Activated CD8-positive, alpha-beta memory T cell treated with anti-CD3 and anti-CD28 coated beads for 1 hour (primary cell): ENCODE results near the gene GJC2.
A peak's percentile ranks its signal among the peaks of the same experiment; 100 is the strongest.

Source experiments
- DNase-seq, 2 donors: peaks; one replicate each; pipeline ENCODE4 v3.0.0-alpha.2; 2020; ENCODE audit warnings: low read depth in 1 of 2; ENCODE audit errors: extremely low read depth in 1 of 2

GJC2 gene

DNA sequence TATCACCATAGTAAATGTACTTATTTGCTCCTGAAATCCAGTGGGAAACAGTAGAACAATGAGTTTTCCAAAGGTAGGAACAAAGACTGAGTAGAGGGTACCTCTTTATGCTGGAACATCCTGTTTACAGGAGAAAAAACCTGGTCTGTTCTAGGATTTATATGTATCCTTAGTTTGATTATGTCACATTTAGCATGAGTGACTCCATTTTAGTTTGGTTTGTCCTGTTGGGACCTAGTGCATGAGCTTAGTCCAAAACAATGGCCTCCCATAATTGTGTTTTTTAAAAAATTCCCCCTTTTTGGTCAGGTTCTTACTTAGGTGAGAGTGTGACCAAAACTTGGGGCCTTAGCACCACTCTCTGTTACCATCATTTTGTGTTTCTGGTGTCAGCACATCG, 37.1 kb upstream of the GJC2 start:
- no peak for DNase-seq

- no peak for DNase-seq
Observed at GRCh38 chr1:228114827-228115226, 34.9 kb upstream of the GJC2 start.

DNA sequence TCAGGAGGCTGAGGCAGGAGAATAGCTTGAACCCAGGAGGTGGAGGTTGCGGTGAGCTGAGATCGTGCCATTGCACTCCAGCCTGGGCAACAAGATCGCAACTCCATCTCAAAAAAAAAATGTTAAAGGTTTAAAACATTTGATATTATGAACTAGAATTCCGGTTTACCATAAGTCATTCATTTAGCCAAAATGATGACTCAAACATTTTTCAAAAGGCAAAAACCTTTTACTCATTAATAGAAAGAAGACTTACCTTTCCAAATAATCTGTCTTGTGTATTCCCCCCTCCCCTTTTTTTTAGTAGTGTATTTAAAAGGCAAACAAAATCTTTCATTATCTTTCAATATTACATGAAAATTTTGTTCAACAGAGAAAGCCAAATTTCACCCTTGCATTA, 32.4 kb upstream of the GJC2 start:
- no peak for DNase-seq

DNA sequence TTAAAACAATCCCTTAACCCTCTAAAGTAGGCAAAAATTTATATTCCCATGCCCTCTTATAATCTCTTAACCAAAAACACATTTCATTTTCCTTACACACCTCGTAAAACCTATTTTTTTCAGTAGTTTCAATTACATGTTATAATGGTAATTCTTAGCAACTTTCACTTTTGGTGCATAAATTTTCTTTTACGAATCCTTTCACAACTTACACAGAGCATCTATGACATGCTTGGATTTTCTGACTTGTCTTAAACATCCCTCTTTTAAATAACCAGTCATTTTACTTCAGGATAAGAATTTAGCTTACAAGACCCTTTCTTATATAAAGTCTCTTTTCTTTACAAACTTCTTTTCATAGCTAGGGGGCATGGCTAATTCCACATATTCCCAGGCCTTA, 31.7 kb upstream of the GJC2 start:
- DNase-seq, result no peak

DNA sequence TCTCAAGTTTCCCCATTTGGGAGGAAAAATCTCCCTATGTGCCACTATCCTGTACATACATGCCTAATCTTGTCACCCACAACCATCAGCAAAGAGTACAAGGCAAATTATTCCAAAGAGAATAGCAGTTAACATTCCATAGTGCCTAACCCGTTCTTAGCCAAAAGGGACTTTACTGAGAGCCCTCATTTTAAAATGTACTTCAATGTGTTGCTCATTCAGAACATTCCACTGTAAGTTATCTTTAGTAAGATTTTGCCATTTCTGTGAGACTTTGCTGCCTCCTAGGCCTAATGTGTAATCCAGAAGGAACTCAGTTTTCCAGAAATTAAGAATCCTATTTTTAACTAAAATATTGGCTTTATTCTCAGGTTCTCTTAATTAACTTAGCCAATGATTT, 29.4 kb upstream of the GJC2 start:
- DNase-seq, result no peak

- DNase-seq, result no peak
Observed at GRCh38 chr1:228120857-228121489, 28.8 kb upstream of the GJC2 start.

DNA sequence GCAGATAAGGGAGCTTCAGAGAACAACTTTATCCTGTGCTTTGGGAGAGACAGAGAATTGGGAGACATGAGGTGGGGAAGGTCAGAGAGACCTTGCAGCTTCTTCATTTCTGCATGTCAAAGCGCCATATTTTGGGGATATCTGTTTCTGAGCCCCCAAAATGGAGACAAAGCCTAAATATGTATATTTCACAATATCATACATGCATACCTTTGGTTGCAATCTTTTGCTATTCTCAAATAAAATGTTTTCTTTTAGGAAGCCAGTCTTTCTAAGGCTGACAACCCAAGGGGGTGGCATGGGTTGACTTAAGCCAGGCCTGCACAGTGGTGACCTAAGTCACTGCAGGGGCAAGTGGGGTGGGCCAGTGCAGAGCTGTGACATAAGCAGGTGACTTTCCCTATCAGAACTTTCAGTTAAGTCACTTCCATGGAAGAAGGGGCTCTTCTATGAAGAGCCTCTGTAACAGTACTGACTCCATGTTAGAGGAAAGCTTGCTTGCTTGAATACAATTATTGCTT, 26.7 kb upstream of the GJC2 start:
- no peak for DNase-seq

DNA sequence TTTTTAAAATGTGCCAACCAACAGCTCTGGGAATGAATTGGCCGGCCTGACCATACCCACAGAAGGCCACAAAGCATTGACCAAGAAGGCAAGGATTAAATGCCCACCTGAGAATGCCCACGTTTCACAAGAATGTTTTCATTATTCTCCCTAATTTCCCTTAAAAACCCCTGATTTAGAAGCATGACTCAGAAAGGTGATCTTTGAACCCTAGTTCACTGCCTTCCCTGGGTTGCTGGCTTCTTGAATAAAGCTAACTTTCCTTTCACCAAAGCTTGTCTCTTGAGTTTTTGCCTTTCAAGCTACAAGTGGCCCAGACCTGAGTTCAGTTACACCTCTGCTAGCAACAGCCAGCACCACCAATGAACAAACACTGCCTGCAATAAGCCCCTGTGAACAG, 26.2 kb upstream of the GJC2 start:
- no peak for DNase-seq

DNA sequence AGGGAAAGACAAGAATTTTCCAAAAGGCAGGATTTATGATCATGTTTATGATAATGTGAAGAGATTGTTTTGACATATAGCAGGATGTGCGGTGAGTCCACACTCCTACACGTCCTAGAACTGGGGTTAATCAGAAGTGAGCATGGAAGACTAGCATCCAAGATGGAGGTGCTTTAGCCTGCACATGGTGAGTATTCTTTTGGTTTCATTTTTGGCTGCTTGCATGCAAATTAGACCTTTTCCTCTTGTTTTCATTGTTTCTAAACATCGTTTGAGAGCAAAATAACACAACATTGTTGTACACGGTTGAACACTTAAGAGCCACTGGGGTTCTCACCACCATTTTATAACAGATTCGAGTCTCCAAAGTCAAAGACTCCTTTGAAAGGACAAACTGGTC, 24.5 kb upstream of the GJC2 start:
- no peak for DNase-seq

DNA sequence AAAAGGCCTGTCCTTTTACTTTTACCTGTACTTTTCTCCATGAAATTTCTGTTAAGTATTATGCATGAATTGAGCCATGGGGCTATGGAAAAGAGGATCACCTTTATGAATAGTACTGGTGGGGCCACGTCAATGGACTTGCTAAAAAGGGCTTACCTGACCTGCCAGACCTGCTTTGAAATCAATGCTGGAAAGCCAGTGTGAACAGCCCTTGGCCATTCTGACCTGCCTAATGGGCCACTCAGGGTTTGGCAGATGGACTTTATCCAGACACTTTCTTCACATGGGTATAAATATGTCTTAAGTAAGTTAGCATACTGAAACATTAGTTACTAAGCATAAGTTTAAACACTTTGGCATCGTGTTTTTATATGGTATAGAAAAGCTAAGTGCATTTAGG, 18.0 kb upstream of the GJC2 start:
- DNase-seq, result no peak

DNA sequence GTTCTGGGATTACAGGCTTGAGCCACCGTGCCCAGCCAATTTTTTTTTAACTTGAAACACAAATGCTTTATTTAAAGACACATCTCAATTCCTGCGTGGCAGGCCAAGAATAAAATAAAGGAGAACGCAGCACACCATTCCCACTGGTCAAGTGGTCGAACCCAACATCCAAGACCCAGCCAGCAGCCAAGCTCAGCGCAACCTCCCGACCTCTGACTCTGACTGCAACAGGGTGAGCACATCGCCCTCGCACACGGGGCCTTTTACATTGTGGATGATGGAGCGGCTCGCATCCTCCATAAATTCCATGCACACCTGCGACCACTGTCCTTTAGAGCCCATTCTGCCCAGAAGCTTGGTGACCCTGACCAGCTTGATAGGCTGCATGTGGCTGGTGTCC, 15.1 kb upstream of the GJC2 start:
- no peak for DNase-seq

- no peak for DNase-seq
Observed at GRCh38 chr1:228136901-228137300, 12.8 kb upstream of the GJC2 start.

GRCh38 chr1:228139406-228139930, 10.3 kb upstream of the GJC2 start:
- DNase-seq, result no peak

GRCh38 chr1:228139931-228140723, 9.6 kb upstream of the GJC2 start, which contains the start of gene GUK1:
TSS of gene GUK1 (plus strand) at chr1:228140279. CDS start at chr1:228140303, 24 bp downstream.
- peak; percentile 100 for DNase-seq

GRCh38 chr1:228140724-228141225, 9.0 kb upstream of the GJC2 start:
- DNase-seq, result no peak

- DNase-seq, result no peak
Observed at GRCh38 chr1:228141226-228142044, 8.3 kb upstream of the GJC2 start.

GRCh38 chr1:228142155-228142691, 7.5 kb upstream of the GJC2 start:
- DNase-seq, result no peak

DNA sequence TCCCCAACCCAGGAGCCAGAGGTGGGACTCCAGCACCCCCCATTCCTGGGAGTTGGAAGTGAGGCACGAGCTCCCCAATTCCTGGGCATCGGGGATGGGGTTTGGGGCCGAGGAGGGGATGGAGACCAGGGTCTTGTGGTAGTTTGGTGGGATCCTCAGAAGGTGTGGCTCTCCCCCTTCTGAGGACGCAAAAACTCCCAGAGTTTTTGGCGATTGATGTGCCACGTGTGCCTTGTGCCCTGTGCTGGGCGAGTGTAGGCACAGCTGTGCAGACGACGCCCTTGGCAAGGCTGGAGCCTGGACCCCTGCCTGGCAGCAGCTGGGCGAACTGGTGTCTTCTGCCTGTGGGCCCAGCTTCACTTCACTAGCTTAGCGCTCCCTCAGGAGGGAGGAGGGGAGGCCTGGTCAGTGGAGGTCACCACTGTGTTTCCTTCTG, 7.0 kb upstream of the GJC2 start:
- no peak for DNase-seq

GRCh38 chr1:228143480-228144192, 6.1 kb upstream of the GJC2 start:
- no peak for DNase-seq
